ENCODE results near the gene NEDD9. TPM values are rescaled to one million over a fixed set of nuclear protein-coding genes. Genes with fewer than 3 reads are reported as not detected.

The NEDD9 gene
- total and polyA plus RNA-seq, 2 of the 13 experiments (the other 11 are each of a cell fraction or from before 2014, with no cell fraction given): 27.1 to 389 TPM

DNA sequence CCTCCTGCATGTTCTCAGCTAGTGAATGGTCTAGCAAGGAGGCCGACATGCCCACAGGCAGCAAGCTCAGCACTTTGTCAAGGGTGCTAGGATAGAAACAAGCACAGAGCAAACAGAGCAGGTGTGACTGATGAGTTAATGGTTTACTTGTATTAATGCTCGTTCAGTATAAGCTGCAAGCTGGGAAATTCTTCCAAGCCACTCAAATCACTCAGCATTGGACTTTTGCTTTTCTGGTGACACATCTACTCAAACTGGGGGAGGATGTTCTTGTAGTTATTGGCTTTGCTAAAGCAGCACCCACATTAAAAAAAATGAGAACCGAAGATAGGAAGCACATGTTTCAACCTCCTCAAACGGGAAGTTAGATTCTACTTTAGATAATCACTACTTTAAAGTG, 43.1 kb upstream of the NEDD9 start (continued):
- TF ChIP-seq FOXK1 (CRISPR knock-in tag; IDR thresholded peaks at IDR 0.05; ENCODE audit: borderline replicate concordance, low read depth) (peak; percentile 76; the same call in 1 of the 2 replicates), ZNF749 (CRISPR knock-in tag; IDR thresholded peaks at IDR 0.05; ENCODE audit: borderline replicate concordance) (no peak), ZNF567 (CRISPR knock-in tag; IDR thresholded peaks at IDR 0.05; ENCODE audit: borderline replicate concordance) (no peak), SOX5 (CRISPR knock-in tag; IDR thresholded peaks at IDR 0.05; ENCODE audit: borderline replicate concordance) (peak; percentile 87; the same call in 1 of the 2 replicates), HOXA9 (CRISPR knock-in tag; IDR thresholded peaks at IDR 0.05; ENCODE audit: borderline replicate concordance) (no peak), ZNF337 (CRISPR knock-in tag; IDR thresholded peaks at IDR 0.05; ENCODE audit: borderline replicate concordance, low read depth) (no peak), ZBED4 (CRISPR knock-in tag; IDR thresholded peaks at IDR 0.05; ENCODE audit: borderline replicate concordance) (no peak), HOMEZ (CRISPR knock-in tag; IDR thresholded peaks at IDR 0.05; ENCODE audit: low read depth) (peak; percentile 76), ZNF614 (CRISPR knock-in tag; IDR thresholded peaks at IDR 0.05; ENCODE audit: borderline replicate concordance) (peak; percentile 56; the same call in 1 of the 2 replicates), HMG20B (CRISPR knock-in tag; conservative IDR thresholded peaks at IDR 0.05) (no peak), ZNF747 (CRISPR knock-in tag; IDR thresholded peaks at IDR 0.05; ENCODE audit: borderline replicate concordance) (no peak), MAFG (CRISPR knock-in tag; IDR thresholded peaks at IDR 0.05) (peak; percentile 75), FOXO1 (CRISPR knock-in tag; IDR thresholded peaks at IDR 0.05) (peak; percentile 78; the same call in 1 of the 2 replicates), ZNF569 (CRISPR knock-in tag; IDR thresholded peaks at IDR 0.05; ENCODE audit: borderline replicate concordance) (no peak), POGZ (CRISPR knock-in tag; IDR thresholded peaks at IDR 0.05) (peak; percentile 72), ZNF280B (CRISPR knock-in tag; IDR thresholded peaks at IDR 0.05; ENCODE audit: borderline replicate concordance) (no peak)
- TF ChIP-seq, protein P1, sequence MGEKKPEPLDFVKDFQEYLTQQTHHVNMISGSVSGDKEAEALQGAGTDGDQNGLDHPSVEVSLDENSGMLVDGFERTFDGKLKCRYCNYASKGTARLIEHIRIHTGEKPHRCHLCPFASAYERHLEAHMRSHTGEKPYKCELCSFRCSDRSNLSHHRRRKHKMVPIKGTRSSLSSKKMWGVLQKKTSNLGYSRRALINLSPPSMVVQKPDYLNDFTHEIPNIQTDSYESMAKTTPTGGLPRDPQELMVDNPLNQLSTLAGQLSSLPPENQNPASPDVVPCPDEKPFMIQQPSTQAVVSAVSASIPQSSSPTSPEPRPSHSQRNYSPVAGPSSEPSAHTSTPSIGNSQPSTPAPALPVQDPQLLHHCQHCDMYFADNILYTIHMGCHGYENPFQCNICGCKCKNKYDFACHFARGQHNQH (CRISPR knock-in tag; IDR thresholded peaks at IDR 0.05): peak; percentile 68
- TF ChIP-seq, protein P2, sequence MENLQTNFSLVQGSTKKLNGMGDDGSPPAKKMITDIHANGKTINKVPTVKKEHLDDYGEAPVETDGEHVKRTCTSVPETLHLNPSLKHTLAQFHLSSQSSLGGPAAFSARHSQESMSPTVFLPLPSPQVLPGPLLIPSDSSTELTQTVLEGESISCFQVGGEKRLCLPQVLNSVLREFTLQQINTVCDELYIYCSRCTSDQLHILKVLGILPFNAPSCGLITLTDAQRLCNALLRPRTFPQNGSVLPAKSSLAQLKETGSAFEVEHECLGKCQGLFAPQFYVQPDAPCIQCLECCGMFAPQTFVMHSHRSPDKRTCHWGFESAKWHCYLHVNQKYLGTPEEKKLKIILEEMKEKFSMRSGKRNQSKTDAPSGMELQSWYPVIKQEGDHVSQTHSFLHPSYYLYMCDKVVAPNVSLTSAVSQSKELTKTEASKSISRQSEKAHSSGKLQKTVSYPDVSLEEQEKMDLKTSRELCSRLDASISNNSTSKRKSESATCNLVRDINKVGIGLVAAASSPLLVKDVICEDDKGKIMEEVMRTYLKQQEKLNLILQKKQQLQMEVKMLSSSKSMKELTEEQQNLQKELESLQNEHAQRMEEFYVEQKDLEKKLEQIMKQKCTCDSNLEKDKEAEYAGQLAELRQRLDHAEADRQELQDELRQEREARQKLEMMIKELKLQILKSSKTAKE (CRISPR knock-in tag; IDR thresholded peaks at IDR 0.05; ENCODE audit: borderline replicate concordance): no peak

Data from HepG2 (cell line).